Small intestine (tissue), 7 donors: Measurements from ENCODE around the gene KRT81. TPM values are rescaled to one million over a fixed set of nuclear protein-coding genes. Genes with fewer than 3 reads are reported as not detected.
"Not testable (repeated sequence)": the region's sequence is repeated elsewhere in the genome, so short reads cannot be mapped to it uniquely, and the experiment has no call there.

Experiments
- DNase-seq, 2 donors: peaks; one replicate each; pipeline versions ENCODE4 v3.0.0 to v3.0.0-alpha.2; 2013
- FAIRE-seq: peaks from 2 replicates; lab custom pipeline; 2012; peaks lifted over from hg19 to GRCh38; lab: Jason Lieb, UNC
- H3K27ac ChIP-seq, 3 donors: one replicate each; pipeline ENCODE4 v1.5.1; 2013; ENCODE audit warnings: low read length in 2 of 3, mild to moderate bottlenecking in 2 of 3, control low read depth in 1 of 3, inconsistent platforms in 1 of 3, low read depth in 1 of 3, moderate library complexity in 1 of 3
- H3K27me3 ChIP-seq, 3 donors: one replicate each; pipeline ENCODE4 v1.6.1; 2013; ENCODE audit warnings: low read length in 3 of 3, inconsistent platforms in 1 of 3; ENCODE audit not compliant: control insufficient read depth in 3 of 3, insufficient read depth in 3 of 3
- H3K36me3 ChIP-seq, 3 donors: one replicate each; pipeline ENCODE4 v1.6.1; 2013; ENCODE audit warnings: low read length in 3 of 3, inconsistent platforms in 1 of 3, low read depth in 1 of 3, mild to moderate bottlenecking in 1 of 3, moderate library complexity in 1 of 3; ENCODE audit not compliant: control insufficient read depth in 3 of 3, insufficient read depth in 2 of 3
- H3K4me1 ChIP-seq, 3 donors: one replicate each; pipeline ENCODE4 v1.6.1; 2013; ENCODE audit warnings: low read length in 2 of 3, inconsistent platforms in 1 of 3, low read depth in 1 of 3, mild to moderate bottlenecking in 1 of 3, moderate library complexity in 1 of 3; ENCODE audit not compliant: control insufficient read depth in 3 of 3, insufficient read depth in 2 of 3
- H3K4me3 ChIP-seq, 3 donors: one replicate each; pipeline ENCODE4 v1.5.1; 2013; ENCODE audit warnings: low read length in 3 of 3, control low read depth in 1 of 3, inconsistent platforms in 1 of 3, low read depth in 1 of 3, mild to moderate bottlenecking in 1 of 3, moderate library complexity in 1 of 3
- H3K9me3 ChIP-seq, 2 donors: one replicate each; pipeline ENCODE4 v1.6.1; 2013; ENCODE audit warnings: low read depth in 1 of 2, low read length in 1 of 2; ENCODE audit not compliant: control insufficient read depth in 2 of 2, insufficient read depth in 1 of 2
- WGBS, 3 donors: extraction: QIAGEN DNeasy Blood & Tissue Kit; methylation state at CpG; one replicate each; pipeline ENCODE4 v1.1.7; 2013; 5-methylcytosine and 5-hydroxymethylcytosine counted together
- polyA plus RNA-seq, 4 donors: library from polyadenylated mRNA; stranded (reverse) in 3 of 4; unstranded in 1 of 4; fragments of 200-250 nt in 3 of 4; fragments of 120-200 nt in 1 of 4; gene quantifications; one replicate each; pipeline versions ENCODE4 v1.2.1 to v1.2.3, GENCODE V29; 2013
- donor health status: healthy with polysubstance abuse.
- donor health status: control.
- donor health status: control.
- donor health status: Bipolar disorder and iron deficiency.
- donor health status: healthy.

KRT81 gene
- polyA plus RNA-seq, 4 donors: 0.53 TPM; not detected in 3

GRCh38 chr12:52296572-52297215 lies 5.4 kb upstream of the KRT81 start:
- 85 to 94% (median 87%) methylated on average over 5 of the region's 5 CpGs for WGBS, 3 donors
- Histone ChIP-seq H3K4me3 (no peak overlapping the region), H3K27ac (no peak overlapping the region), H3K27me3 (peaks cover 0 to 24% (median 7%) of the 10 kb centered on the region in 3 donors), H3K9me3 (no peaks in the 10 kb centered on the region), H3K4me1 (no peaks in the 10 kb centered on the region), H3K36me3 (no peaks in the 10 kb centered on the region)
- DNase-seq (no peak), FAIRE-seq (no peak)

GRCh38 chr12:52295663-52296062 lies 4.3 kb upstream of the KRT81 start:
- Histone ChIP-seq H3K9me3 (no peaks in the 10 kb centered on the region), H3K4me1 (no peaks in the 10 kb centered on the region), H3K4me3 (no peak overlapping the region), H3K36me3 (no peaks in the 10 kb centered on the region), H3K27me3 (peaks cover 0 to 25% (median 7%) of the 10 kb centered on the region in 3 donors), H3K27ac (no peak overlapping the region)
- 77 to 90% (median 84%) methylated on average over 1 of the region's 1 CpG for WGBS, 3 donors
- DNase-seq (no peak), FAIRE-seq (no peak)

GRCh38 chr12:52294803-52295202 lies 3.5 kb upstream of the KRT81 start:
- Histone ChIP-seq H3K4me1 (no peaks in the 10 kb centered on the region), H3K4me3 (no peak overlapping the region), H3K9me3 (no peaks in the 10 kb centered on the region), H3K27me3 (peaks cover 0 to 25% (median 7%) of the 10 kb centered on the region in 3 donors), H3K27ac (no peak overlapping the region), H3K36me3 (no peaks in the 10 kb centered on the region)
- WGBS, 3 donors: 26 to 46% (median 41%) methylated on average over 1 of the region's 1 CpG
- DNase-seq: no peak
- FAIRE-seq: no peak

- H3K4me1 ChIP-seq: no peaks in the 10 kb centered on the region
- H3K4me3 ChIP-seq: no peak overlapping the region
- H3K27me3 ChIP-seq: peaks cover 0 to 25% (median 7%) of the 10 kb centered on the region in 3 donors
- DNase-seq (no peak), FAIRE-seq (no peak)
- WGBS, 3 donors: 69 to 82% (median 79%) methylated on average over 1 of the region's 1 CpG
- no peaks in the 10 kb centered on the region for H3K36me3 ChIP-seq
- no peak overlapping the region for H3K27ac ChIP-seq
- H3K9me3 ChIP-seq: no peaks in the 10 kb centered on the region
Measured at GRCh38 chr12:52293926-52294325, 2.6 kb upstream of the KRT81 start.

GRCh38 chr12:52290483-52291134 lies 725 bp downstream of the KRT81 start:
- H3K36me3 ChIP-seq, H3K4me3 ChIP-seq, H3K9me3 ChIP-seq, DNase-seq, H3K4me1 ChIP-seq, FAIRE-seq, H3K27ac ChIP-seq: not testable (repeated sequence)
- WGBS, 3 donors: no CpG with 5 or more reads among the region's 5 CpGs
- H3K27me3 ChIP-seq: peaks cover 0 to 17% (median 4%) of the 10 kb centered on the region in 3 donors

GRCh38 chr12:52287816-52288805 lies 3.2 kb downstream of the KRT81 start:
- not testable (repeated sequence) for H3K4me3 ChIP-seq, H3K9me3 ChIP-seq, DNase-seq, FAIRE-seq, H3K27me3 ChIP-seq, H3K4me1 ChIP-seq, H3K27ac ChIP-seq, H3K36me3 ChIP-seq
- WGBS, 3 donors: 77 to 90% (median 81%) methylated on average over 16 to 17 of the region's 17 CpGs

GRCh38 chr12:52286857-52287785 lies 4.2 kb downstream of the KRT81 start:
- DNase-seq, H3K27ac ChIP-seq, H3K36me3 ChIP-seq, H3K27me3 ChIP-seq, H3K9me3 ChIP-seq, FAIRE-seq, H3K4me1 ChIP-seq, H3K4me3 ChIP-seq: not testable (repeated sequence)
- 76 to 89% (median 86%) methylated on average over 17 to 21 of the region's 21 CpGs for WGBS, 3 donors
